Peyer's patch (tissue), 4 donors: Measurements from ENCODE around the gene HGFAC.

ENCODE experiments used
- POLR2A ChIP-seq, 2 donors: fragments of 450-650 bp; IDR thresholded peaks; one replicate each; pipeline ENCODE4 v1.5.1; 2017; ENCODE audit warnings: antibody characterized with exemption in 2 of 2, mild to moderate bottlenecking in 2 of 2, moderate library complexity in 2 of 2
- TF ChIP-seq, protein P1 (sequence below), 6 experiments: fragments of 450-650 bp in 4 of 6; fragments of 200-600 bp in 2 of 6; sonication (generic) in 1 of 6; IDR thresholded peaks; one replicate each; pipeline ENCODE4 v1.5.1; 2017 to 2019; ENCODE audit warnings: antibody characterized with exemption in 6 of 6, mild to moderate bottlenecking in 3 of 6, moderate library complexity in 1 of 6

DNA sequence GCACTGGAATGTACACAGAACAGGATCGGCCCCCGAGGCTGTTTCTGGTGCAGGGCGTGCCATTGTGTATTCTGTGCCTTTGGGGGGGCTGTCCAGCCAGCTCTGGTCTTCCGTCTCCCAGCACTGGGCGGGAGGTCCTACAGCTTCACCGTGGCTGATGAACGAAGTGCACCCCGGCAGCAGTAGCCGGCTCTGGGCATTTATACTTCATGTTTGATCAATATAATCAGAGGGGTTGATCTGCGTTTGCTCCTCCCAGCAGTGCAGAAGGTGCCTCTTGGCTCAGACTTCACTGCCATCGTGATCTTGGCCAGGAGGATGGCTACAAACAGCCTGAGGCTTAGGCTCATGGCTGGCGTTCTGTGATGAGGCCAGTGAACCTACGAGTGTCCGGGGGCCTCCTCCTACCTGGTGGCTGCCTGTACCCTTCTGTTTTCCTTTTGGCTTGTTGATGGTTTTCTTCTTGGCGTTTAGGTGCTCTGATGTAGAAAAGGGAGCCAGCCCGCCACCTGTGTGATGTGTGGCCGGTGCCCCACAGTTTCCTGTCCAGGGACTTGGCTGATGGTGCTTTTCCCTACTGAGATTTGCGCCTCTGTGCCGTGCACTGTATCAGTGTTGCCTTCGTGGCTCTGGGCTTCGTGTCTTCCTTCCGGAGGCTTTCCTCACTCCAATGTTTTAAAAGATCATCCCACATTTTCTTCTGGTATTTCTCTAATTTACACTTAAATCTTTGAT, 31.2 kb upstream of the HGFAC start:
- TF ChIP-seq, protein P1, sequence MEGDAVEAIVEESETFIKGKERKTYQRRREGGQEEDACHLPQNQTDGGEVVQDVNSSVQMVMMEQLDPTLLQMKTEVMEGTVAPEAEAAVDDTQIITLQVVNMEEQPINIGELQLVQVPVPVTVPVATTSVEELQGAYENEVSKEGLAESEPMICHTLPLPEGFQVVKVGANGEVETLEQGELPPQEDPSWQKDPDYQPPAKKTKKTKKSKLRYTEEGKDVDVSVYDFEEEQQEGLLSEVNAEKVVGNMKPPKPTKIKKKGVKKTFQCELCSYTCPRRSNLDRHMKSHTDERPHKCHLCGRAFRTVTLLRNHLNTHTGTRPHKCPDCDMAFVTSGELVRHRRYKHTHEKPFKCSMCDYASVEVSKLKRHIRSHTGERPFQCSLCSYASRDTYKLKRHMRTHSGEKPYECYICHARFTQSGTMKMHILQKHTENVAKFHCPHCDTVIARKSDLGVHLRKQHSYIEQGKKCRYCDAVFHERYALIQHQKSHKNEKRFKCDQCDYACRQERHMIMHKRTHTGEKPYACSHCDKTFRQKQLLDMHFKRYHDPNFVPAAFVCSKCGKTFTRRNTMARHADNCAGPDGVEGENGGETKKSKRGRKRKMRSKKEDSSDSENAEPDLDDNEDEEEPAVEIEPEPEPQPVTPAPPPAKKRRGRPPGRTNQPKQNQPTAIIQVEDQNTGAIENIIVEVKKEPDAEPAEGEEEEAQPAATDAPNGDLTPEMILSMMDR (IDR thresholded peaks at IDR 0.05) = no peak
- TF ChIP-seq POLR2A (IDR thresholded peaks at IDR 0.05) = no peak
